GM19395 (cell line): ENCODE measurements around the gene SPATA12.

Experiments
- ATAC-seq: cut with Tn5 transposase; IDR thresholded peaks from one replicate; pipeline ENCODE4 v1.9.1; 2021; ENCODE audit warnings: mild to moderate bottlenecking, moderate library complexity; ENCODE audit not compliant: unreplicated experiment

SPATA12 gene

DNA sequence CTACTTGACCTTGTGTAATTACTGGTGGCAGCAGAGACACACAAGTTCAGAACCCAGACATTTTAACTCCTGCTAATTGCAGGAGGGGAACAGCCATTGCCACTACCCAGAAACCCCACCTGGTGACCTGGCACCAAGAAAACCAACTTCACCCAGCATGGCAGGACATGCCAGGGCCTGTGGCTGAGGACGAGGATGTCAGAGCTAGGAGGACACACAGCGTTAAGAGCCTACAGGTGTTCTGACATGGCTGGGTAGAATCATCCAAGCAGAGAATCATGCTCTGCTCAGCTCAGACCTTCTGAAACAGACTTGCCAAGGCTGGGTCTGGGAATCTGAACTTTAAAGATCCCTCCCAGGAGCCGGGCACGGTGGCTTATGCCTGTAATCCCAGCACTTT, 11.7 kb upstream of the SPATA12 start:
- ATAC-seq: no peak

DNA sequence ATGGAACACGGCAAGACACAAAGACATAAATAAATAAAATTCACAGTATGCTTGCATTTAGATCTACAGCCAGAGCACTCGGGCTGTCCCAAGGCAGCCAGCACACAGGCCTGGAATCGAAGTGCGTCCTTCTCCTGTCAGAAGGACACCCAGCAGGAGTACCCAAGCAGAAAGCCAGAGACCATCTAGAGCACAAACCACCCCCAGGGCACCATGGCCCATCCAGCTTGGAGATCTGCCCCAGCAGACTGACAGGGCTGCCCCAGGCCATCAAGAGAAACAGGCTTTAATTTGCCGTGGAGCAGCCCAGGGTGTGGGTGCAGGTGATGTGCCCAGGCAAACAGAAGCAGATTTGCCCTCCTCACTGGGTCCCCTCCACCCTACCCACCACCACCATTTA, 7.8 kb upstream of the SPATA12 start:
- no peak for ATAC-seq

GRCh38 chr3:57053122-57053521, 7.3 kb upstream of the SPATA12 start:
- ATAC-seq: no peak

DNA sequence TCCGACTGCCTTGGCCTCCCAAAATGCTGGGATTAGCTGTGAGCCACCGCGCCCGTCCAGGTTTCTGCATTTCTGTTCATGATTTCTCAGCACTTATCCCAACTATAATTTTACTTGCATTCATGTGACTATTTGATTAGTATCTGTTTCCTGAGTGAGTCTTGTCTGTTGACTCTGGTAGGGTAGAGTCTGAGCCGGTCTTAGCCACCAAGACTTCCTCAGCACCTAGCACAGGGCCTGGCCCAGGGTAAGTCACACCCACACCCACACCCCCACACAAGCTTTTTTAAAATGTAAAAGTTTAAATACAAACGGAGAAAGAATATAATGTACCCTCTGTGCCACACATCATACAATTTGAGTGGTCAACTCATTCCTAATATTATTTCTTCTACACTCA, 3.1 kb upstream of the SPATA12 start:
- no peak for ATAC-seq

DNA sequence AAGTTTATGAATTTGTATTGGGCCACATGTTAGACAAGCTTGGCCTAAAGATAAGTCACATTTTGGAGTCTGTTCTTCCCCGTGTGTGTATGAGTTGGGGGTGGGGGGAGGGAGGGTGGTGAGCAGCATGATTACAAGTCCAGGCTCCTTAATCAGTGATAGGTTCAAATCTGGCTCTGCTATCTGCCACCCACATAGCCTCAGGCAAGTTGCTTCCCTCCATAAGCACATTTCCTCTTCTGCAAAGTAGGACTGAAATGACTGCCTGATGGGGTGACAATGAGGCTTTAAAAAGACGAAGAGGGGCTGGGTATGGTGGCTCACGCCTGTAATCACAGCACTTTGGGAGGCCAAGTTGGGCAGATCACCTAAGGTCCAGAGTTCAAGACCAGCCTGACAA, 1.1 kb upstream of the SPATA12 start:
- no peak for ATAC-seq

- ATAC-seq: no peak
These were observed 1.1 kb downstream of the SPATA12 start for GRCh38 chr3:57061556-57061955.

GRCh38 chr3:57062101-57062631, 1.7 kb downstream of the SPATA12 start:
- no peak for ATAC-seq

DNA sequence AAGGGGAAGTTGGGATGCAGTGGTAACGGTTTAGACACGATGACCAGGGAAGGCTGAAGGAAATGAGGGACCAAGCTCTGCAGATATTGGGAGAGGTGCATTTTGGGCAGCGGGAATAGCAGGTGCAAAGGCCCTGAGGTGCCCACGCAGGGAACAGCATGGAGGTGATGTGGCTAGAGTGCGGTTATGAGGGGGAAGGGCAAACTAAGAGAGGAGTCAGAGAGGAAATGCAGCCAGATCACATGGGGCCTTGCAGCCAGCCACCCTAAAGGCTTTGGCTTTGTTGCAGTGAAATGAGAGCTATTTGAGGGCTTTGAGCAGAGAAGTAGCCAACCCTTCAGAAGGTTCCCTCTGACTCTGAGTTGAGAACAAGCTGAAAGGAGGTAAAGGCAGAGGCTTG, 2.6 kb downstream of the SPATA12 start:
- ATAC-seq: no peak

DNA sequence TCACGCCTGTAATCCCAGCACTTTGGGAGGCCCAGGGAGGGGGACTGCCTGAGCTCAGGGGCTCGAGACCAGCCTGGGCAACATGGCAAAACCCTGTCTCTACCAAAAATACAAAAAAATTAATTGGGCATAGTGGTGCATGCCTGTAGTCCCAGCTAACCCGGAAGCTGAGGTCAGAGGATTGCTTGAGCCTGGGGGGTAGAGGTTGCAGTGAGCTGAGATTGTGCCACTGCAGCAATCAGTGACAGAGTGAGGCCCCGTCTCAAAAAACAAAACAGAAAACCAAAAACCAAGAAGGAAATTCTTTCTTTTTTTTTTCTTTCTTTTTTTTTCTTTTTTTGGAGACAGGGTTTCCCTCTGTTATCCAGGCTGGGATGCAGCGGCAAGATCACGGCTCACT, 3.5 kb downstream of the SPATA12 start:
- ATAC-seq: no peak

- ATAC-seq: no peak
These were observed 4.1 kb downstream of the SPATA12 start for GRCh38 chr3:57064572-57064971.

DNA sequence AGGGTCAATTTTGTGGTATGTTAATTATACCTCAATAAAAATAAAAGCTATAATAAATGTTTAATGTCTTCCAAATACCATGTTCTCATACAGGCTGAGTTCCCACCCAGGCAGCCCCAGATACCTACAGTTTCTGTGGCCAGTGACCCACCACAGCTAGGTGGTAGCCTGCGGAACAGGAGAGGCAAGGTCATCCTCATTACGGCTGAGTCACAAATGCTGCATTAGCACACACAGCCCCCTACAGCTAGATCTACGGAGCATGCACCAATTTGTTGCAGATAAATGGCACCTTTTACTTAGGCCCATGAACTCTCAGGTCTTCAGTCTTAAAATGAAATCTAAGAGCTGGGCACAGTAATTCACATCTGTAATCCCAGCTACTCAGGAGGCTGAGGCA, 5.1 kb downstream of the SPATA12 start:
- no peak for ATAC-seq

- ATAC-seq: no peak
These were observed 6.0 kb downstream of the SPATA12 start for GRCh38 chr3:57066471-57066870.

DNA sequence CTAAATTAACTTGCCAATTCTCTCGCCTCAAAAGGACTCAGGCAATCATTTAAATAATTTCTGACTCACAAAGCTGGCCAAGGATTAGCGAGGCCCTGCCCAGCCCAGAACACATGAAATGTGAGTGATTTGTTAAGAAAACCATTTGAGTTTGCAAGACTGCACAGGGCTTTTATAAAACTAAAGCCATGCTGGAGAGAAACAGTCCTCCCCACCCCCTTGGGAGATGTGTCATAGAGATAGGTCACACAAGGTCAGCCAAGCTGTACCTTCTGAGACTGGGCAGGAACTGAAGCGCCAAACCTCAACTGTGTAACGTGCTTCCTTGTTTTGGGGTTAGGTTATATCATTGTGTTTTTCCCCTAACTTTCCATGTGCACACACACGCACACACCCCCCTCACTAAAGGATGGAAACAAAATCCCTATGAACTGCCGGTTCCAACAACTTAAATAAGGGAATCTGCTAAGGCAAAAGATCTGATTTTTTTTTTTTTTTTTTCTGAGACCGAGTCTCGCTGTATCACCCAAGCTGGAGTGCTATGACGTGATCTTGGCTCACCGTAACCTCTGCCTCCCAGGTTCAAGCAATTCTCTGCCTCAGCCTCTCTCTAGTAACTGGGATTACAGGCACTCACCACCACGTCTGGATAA, 8.1 kb downstream of the SPATA12 start:
- peak; percentile 99 for ATAC-seq

DNA sequence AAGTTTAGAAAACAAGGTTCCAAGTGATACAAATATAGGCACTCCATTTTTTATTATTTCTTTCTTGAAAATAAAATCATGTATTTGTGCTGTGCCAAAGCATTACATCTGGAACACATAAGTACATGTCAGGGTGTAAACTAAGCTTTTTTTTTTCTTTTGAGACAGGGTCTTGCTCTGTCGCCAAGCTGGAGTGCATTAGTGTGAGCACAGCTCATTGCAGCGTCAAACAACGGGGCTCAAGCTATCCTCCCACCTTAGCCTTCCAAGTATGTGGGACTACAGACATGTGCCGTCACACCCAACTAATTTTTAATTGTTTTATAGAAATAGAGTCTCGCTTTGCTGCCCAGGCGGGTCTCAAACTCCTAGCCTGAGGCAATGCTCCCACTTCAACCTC, 9.0 kb downstream of the SPATA12 start:
- ATAC-seq: no peak

DNA sequence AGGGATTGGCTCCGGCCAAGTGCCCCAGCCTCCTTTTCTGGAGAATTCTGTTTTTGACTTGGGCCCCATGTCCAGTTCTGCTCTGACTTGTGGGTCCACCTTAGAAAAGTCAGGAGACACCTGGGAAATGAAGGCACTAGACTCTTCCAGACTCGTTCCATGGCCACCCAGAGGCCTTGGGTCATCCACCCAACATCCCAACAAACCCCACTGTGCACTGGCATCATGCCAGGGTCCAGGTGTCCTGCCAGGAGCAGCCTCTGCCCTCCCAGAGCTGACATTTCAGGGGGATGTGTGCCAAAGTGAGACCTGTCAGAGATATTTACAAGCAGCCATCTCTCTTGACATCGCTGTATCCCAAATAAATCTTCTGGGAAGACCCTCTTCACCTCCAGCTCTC, 13.2 kb downstream of the SPATA12 start:
- no peak for ATAC-seq

DNA sequence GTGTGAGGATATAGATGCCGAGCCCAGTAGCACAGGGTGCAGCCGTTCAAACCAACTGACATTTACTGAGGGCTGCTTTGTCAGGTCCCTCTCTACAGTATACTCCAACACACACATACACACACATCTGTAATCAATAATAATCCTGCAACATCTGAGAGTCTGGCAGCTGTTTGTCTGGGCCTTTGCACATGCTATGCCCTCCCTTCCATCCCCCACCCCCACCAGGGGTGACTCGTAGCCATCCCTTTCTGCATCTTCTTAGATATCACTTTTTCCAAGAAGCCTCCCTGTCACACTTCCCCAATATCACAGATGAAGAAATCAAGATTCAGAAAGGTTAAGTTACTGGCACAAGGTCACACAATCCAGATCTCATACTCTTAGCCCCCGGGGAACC, 13.7 kb downstream of the SPATA12 start:
- no peak for ATAC-seq

DNA sequence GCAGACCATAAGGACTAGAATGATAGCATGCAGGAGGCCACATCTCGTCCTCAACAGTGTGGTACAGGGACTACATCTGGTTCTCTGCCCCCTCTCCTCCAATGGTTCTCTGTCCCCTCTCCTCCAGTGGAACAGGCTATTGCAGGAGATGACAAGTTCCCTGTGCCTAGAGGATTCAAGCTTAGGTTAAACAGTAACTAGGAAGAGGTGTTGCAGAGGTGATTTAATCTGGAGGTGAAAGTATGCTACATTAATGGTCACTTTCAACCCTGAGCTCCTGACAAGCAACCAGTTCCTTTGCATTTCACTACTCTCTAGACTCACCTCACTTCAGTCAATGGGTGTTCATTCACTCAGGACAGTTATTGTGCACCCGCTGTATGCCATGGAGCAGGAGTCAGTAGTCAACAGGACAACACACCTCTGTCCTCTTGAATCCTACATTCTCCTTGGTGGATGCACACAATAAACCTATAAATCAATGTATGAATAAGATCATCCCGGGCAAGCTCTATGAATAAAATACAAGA, 16.0 kb downstream of the SPATA12 start:
- ATAC-seq: no peak

DNA sequence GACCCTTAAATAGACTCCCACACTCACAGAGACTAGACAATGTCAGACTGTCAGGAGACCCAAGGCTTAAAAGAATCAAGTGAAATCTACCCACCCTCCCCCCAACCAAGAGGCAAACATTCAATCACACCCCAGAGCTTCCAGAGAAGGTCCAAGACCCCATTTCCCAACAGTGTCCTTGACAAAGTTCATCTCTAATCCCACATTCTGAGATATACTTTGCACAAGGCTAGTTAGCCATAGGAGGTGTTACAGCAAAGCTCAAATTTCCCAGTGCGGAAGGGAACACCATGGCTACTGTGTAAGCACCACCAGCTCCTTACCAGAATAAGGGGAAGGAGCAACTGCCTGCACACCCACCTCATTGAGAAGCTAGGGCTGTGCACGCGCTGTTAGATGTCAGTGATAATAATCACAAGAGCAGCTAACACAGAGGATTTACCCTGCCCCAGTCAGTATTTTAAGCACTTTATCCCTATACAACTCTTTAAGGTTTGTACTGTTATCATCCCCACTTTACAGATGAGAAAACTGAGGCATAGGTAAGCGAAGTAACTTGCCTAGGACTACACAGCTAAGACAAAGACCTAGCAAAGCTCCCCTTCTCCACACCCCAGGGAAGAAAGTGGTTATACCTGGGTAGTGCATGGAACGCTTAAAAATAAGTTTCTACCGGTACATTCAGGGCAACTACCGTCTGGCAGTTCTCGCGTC, 17.3 kb downstream of the SPATA12 start:
- ATAC-seq: no peak

DNA sequence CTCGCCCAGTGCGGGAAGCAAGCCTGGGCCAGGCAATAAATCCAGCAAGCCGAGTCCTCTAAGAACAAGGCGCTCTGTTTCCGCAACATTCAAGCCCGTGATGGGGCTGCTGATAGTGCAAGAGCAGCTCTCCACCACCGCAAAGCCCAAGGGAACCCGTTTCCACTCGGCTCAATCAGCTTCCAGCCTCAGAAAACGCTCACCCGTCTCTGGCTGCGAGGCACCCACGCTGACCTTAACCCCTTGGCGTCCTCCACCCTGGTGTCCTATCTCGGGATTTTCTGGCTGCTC, 17.8 kb downstream of the SPATA12 start:
- ATAC-seq: no peak

GRCh38 chr3:57078635-57079473, 18.4 kb downstream of the SPATA12 start:
- ATAC-seq: no peak

GRCh38 chr3:57079474-57079831, 19.0 kb downstream of the SPATA12 start:
- no peak for ATAC-seq

DNA sequence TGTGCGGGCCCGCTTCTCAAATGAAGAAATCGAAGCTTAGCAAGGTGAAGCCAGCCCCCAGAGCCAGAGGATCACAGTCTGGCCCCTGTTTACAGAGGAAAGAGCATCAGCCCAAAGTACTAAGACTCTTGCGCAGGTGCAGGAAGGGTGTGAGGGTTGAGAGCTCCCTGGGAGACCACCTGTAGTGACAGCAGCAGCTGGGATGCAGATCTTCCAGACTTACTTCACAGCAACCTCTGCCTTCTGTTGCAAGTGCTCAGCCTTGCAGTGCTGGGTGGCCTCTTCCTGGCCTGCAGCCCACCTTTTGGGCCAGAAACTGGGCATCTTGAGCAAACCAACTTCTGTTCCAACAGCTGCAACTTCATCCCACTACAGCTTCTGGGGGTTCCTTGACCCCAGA, 19.7 kb downstream of the SPATA12 start:
- ATAC-seq: no peak
